PC-3 (cell line): ENCODE data around the gene BABAM1. TPM values are rescaled to one million over a fixed set of nuclear protein-coding genes. Genes with fewer than 3 reads are reported as not detected.

ENCODE experiments used
- ATAC-seq: fragments of 200-7000 bp; cut with Tn5 transposase; 2 replicates; pipeline ENCODE4 v1.9.1; 2020; ENCODE audit warnings: mild to moderate bottlenecking, moderate library complexity
- BruUV-seq: library from RNA; stranded (reverse); fragments of 400-500 nt; replicated peaks from 2 replicates; lab custom pipeline; 2021; lab: Mats Ljungman, UMichigan
- CTCF ChIA-PET: fragments of 300-600 bp; sonication (Branson Sonifier 250); formaldehyde crosslinking; loops from one replicate; lab custom pipeline; 2022; ENCODE audit warnings: antibody characterized with exemption; lab: Charles Lee
- POLR2A ChIA-PET: fragments of 300-600 bp; sonication (Branson Sonifier 250); formaldehyde crosslinking; loops from one replicate; lab custom pipeline; 2022; ENCODE audit warnings: antibody characterized with exemption; ENCODE audit not compliant: unreplicated experiment; lab: Charles Lee
- DNase-seq: peaks from one replicate; pipeline ENCODE4 v3.0.0-alpha.2; 2015
- H2AFZ ChIP-seq: fragments of 300-600 bp; sonication (generic); 2 replicates; pipeline ENCODE4 v1.6.0; 2016; ENCODE audit warnings: antibody characterized with exemption, low read length
- H3F3A ChIP-seq: fragments of 300-600 bp; sonication (generic); one replicate; pipeline ENCODE4 v1.6.0; 2017; ENCODE audit warnings: antibody characterized with exemption, low read length, control low read depth, mild to moderate bottlenecking; ENCODE audit not compliant: unreplicated experiment
- H3K27ac ChIP-seq: fragments of 300-600 bp; sonication (generic); 2 replicates; pipeline ENCODE4 v1.5.1; 2016; ENCODE audit warnings: mild to moderate bottlenecking, low read length
- H3K27me3 ChIP-seq: fragments of 300-600 bp; sonication (generic); 2 replicates; pipeline ENCODE4 v1.6.1; 2016; ENCODE audit warnings: low read length, mixed read lengths
- H3K36me3 ChIP-seq: fragments of 300-600 bp; sonication (generic); 2 replicates; pipeline ENCODE4 v1.6.1; 2016; ENCODE audit warnings: low read depth, mixed run types, low read length, mixed read lengths
- H3K4me1 ChIP-seq: fragments of 300-600 bp; sonication (generic); 2 replicates; pipeline ENCODE4 v1.5.1; 2016; ENCODE audit warnings: low read length; ENCODE audit not compliant: insufficient read depth
- H3K4me2 ChIP-seq: fragments of 300-600 bp; sonication (generic); 2 replicates; pipeline ENCODE4 v1.6.0; 2016; ENCODE audit warnings: low read length
- H3K4me3 ChIP-seq: fragments of 300-600 bp; sonication (generic); 2 replicates; pipeline ENCODE4 v1.5.1; 2016; ENCODE audit warnings: mild to moderate bottlenecking, low read length, mixed read lengths
- H3K79me2 ChIP-seq: fragments of 300-600 bp; sonication (generic); 2 replicates; pipeline ENCODE4 v1.6.1; 2017; ENCODE audit warnings: low read length, mixed read lengths
- H3K9ac ChIP-seq: fragments of 300-600 bp; sonication (generic); 2 replicates; pipeline ENCODE4 v1.6.0; 2016; ENCODE audit warnings: mild to moderate bottlenecking, low read length
- H3K9me2 ChIP-seq: fragments of 300-600 bp; sonication (generic); replicated peaks from 2 replicates; pipeline ENCODE4 v1.6.1; 2016; ENCODE audit warnings: mixed run types, low read length, mixed read lengths
- H3K9me3 ChIP-seq: fragments of 300-600 bp; sonication (generic); 2 replicates; pipeline ENCODE4 v1.6.1; 2016; ENCODE audit warnings: low read length, mixed read lengths
- H4K20me1 ChIP-seq: fragments of 300-600 bp; sonication (generic); 2 replicates; pipeline ENCODE4 v1.6.1; 2016; ENCODE audit warnings: low read length, mixed read lengths
- EZH2 ChIP-seq: fragments of 300-600 bp; sonication (generic); IDR thresholded peaks from one replicate; pipeline ENCODE4 v1.6.1; 2017; ENCODE audit warnings: antibody characterized with exemption, mild to moderate bottlenecking, low read length; ENCODE audit not compliant: unreplicated experiment
- EZH2phosphoT487 ChIP-seq: fragments of 300-600 bp; sonication (generic); IDR thresholded peaks from 2 replicates; pipeline ENCODE4 v1.6.1; 2018; ENCODE audit warnings: mild to moderate bottlenecking, antibody characterized with exemption, low read length, borderline replicate concordance
- intact Hi-C: fragments of 100-400 bp; cut with micrococcal nuclease; formaldehyde crosslinking; loops from 2 replicates; pipeline ENCODE4 v1.9.0; 2023
- total RNA-seq: library from RNA; depleted of rRNA; stranded (reverse); fragments of >200 nt; gene quantifications from 2 replicates; pipeline ENCODE4 v1.2.3, GENCODE V29; 2014; rRNA removed
- TF ChIP-seq, protein P1 (sequence below): fragments of 300-600 bp; sonication (generic); conservative IDR thresholded peaks from 2 replicates; pipeline ENCODE4 v1.5.1; 2017; ENCODE audit warnings: antibody characterized with exemption, low read depth, mild to moderate bottlenecking, low read length

Gene BABAM1
- total RNA-seq, 1 experiment from 2014 or later = 196 TPM

DNA sequence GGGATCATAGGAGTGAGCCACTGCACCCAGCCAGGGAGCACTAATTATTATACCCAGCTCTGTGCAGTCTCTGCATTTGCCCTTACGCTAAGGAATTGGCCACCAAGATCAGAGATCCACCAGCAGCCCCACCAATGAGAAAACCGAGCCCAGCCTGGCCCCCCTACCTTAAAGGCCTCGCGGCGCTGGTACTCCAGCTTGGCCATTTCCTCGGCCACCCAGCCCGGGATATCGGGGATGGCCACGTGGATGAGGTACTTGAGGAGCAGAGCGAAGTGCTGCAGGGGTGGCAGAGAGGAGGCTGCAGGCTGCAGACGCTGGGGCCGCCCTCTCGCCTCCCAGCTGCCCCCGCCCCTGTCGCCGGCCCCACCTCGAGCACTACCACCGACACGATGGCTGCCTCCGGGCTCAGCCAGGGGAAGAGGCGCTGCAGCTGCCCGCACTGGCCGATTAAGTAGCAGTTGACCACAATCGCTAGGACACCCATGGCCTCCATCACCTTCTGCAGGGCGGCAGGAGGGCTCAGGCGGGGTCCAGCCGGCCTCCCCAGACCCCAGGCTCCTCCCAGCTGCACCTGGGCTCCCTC, 59.9 kb downstream of the BABAM1 start:
- H3K36me3 ChIP-seq = no peaks in the 10 kb centered on the region
- ChIA-PET POLR2A (interaction anchor here (0.7 kb wide), 1 partner anchor 22 kb away, joined by 4 read pairs; the partner anchor contains the start of gene MRPL34), CTCF (no interaction called here)
- no peak for DNase-seq
- intact Hi-C loops = no loop called here
- H3K27ac ChIP-seq = no peak overlapping the region
- H2AFZ ChIP-seq = no peak overlapping the region
- no peak for ATAC-seq
- no TSS peak for BruUV-seq
- TF ChIP-seq, protein P1, sequence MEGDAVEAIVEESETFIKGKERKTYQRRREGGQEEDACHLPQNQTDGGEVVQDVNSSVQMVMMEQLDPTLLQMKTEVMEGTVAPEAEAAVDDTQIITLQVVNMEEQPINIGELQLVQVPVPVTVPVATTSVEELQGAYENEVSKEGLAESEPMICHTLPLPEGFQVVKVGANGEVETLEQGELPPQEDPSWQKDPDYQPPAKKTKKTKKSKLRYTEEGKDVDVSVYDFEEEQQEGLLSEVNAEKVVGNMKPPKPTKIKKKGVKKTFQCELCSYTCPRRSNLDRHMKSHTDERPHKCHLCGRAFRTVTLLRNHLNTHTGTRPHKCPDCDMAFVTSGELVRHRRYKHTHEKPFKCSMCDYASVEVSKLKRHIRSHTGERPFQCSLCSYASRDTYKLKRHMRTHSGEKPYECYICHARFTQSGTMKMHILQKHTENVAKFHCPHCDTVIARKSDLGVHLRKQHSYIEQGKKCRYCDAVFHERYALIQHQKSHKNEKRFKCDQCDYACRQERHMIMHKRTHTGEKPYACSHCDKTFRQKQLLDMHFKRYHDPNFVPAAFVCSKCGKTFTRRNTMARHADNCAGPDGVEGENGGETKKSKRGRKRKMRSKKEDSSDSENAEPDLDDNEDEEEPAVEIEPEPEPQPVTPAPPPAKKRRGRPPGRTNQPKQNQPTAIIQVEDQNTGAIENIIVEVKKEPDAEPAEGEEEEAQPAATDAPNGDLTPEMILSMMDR = no peak
- TF ChIP-seq EZH2phosphoT487 (no peak), EZH2 (no peak)
- H3K9me2 ChIP-seq = no peaks in the 10 kb centered on the region
- no peak overlapping the region for H3K9ac ChIP-seq
- no peaks in the 10 kb centered on the region for H3K79me2 ChIP-seq
- no peaks in the 10 kb centered on the region for H3K4me1 ChIP-seq
- no peaks in the 10 kb centered on the region for H3K9me3 ChIP-seq
- H3F3A ChIP-seq = no peaks in the 10 kb centered on the region
- no peak overlapping the region for H3K4me2 ChIP-seq
- no peaks in the 10 kb centered on the region for H4K20me1 ChIP-seq
- no peak overlapping the region for H3K4me3 ChIP-seq
- H3K27me3 ChIP-seq = no peaks in the 10 kb centered on the region

DNA sequence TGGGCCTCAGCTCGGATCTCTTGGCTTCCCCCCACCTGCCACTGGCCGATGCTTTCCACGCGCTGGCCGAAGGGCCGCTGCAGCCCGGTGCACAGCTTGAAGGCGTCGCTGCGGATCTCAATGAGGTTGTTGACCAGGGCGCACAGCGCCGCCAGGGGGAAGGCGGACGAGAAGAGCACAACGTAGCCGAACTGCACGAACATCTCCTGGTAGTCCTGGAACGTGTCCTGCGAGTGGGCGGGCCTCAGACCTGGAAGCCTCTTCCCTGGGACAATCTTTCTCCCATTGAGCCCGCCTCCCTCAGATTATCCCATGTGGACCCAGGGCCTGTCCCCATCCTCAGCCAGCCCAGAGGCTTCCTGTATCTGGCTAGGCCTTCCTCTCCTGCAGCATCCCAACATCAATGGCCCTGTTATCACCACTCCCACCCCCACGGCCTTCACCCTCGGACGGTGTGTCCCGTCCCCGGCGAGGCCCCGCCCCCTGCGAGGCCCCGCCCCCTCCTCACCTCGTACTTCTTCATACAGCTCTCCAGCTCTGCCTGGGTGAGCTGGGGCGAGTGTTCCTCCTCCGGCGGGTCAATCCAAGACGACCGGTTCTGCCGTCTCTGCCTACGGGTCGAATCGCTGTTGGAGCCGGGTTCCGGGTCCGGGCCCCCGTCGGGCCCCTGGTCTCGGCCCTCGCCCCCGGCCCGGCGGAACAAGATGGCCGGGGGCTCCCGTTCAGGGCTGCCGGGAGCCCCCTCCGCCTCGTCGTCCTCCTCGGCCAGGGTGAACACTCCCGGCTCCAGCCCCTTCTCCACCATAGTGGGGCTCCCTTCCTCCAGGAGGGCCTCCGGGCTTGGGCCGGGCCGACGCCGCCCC, 60.6 kb downstream of the BABAM1 start:
- BruUV-seq = no TSS peak
- DNase-seq (no peak), ATAC-seq (no peak)
- no peak overlapping the region for H3K27ac ChIP-seq
- TF ChIP-seq, protein P1 = no peak
- TF ChIP-seq EZH2 = no peak
- TF ChIP-seq EZH2phosphoT487 = no peak
- ChIA-PET CTCF (no interaction called here), POLR2A (interaction anchor here (0.7 kb wide), 1 partner anchor 22 kb away, joined by 4 read pairs; the partner anchor contains the start of gene MRPL34)
- no peaks in the 10 kb centered on the region for H4K20me1 ChIP-seq
- H3K4me3 ChIP-seq = no peak overlapping the region
- intact Hi-C loops = no loop called here
- H3F3A ChIP-seq = no peaks in the 10 kb centered on the region
- no peaks in the 10 kb centered on the region for H3K9me3 ChIP-seq
- no peaks in the 10 kb centered on the region for H3K79me2 ChIP-seq
- H3K27me3 ChIP-seq = no peaks in the 10 kb centered on the region
- H2AFZ ChIP-seq = no peak overlapping the region
- no peaks in the 10 kb centered on the region for H3K4me1 ChIP-seq
- peaks cover 2% of the 10 kb centered on the region for H3K36me3 ChIP-seq
- H3K9me2 ChIP-seq = no peaks in the 10 kb centered on the region
- no peak overlapping the region for H3K4me2 ChIP-seq
- no peak overlapping the region for H3K9ac ChIP-seq

Other genes starting within 250 kb of the BABAM1 start
- gene CPAMD8, start 240.6 kb upstream of the BABAM1 start, total RNA-seq = 2.3 and 3.9 TPM in 2 replicates
- 19.1 and 21.3 TPM in 2 replicates for gene HAUS8, start 192.0 kb upstream of the BABAM1 start, total RNA-seq
- gene MYO9B, start 191.7 kb upstream of the BABAM1 start, total RNA-seq = 68.3 and 76.1 TPM in 2 replicates
- gene USE1, start 52.1 kb upstream of the BABAM1 start, total RNA-seq = 32.5 and 41.5 TPM in 2 replicates
- 5.6 and 9.4 TPM in 2 replicates for gene OCEL1, start 41.2 kb upstream of the BABAM1 start, total RNA-seq
- gene NR2F6, start 21.5 kb upstream of the BABAM1 start, total RNA-seq = 134 and 159 TPM in 2 replicates
- gene USHBP1, start 2.7 kb upstream of the BABAM1 start, total RNA-seq = not detected in 2 replicates
- gene ANKLE1, start 14.5 kb downstream of the BABAM1 start, total RNA-seq = 2.2 and 3.1 TPM in 2 replicates
- 42.4 and 53.8 TPM in 2 replicates for gene ABHD8, start 36.0 kb downstream of the BABAM1 start, total RNA-seq
- gene MRPL34, start 38.4 kb downstream of the BABAM1 start, total RNA-seq = 191 and 206 TPM in 2 replicates
- gene DDA1, start 42.1 kb downstream of the BABAM1 start, total RNA-seq = 85.0 and 87.9 TPM in 2 replicates
- 12.1 and 15.4 TPM in 2 replicates for gene ANO8, start 67.4 kb downstream of the BABAM1 start, total RNA-seq
- 86.0 and 109 TPM in 2 replicates for gene GTPBP3, start 70.1 kb downstream of the BABAM1 start, total RNA-seq
- gene PLVAP, start 109.9 kb downstream of the BABAM1 start, total RNA-seq = not detected in 2 replicates
- gene CCDC194, start 126.8 kb downstream of the BABAM1 start, total RNA-seq = not detected in 2 replicates
- 0.84 and 1.3 TPM in 2 replicates for gene BST2, start 138.2 kb downstream of the BABAM1 start, total RNA-seq
- 82.5 and 103 TPM in 2 replicates for gene MVB12A, start 152.6 kb downstream of the BABAM1 start, total RNA-seq
- gene TMEM221, start 181.2 kb downstream of the BABAM1 start, total RNA-seq = 1.7 and 3.0 TPM in 2 replicates
- not detected in 2 replicates for gene NXNL1, start 193.5 kb downstream of the BABAM1 start, total RNA-seq
- gene SLC27A1, start 203.1 kb downstream of the BABAM1 start, total RNA-seq = 8.9 and 9.7 TPM in 2 replicates
- gene PGLS, start 244.2 kb downstream of the BABAM1 start, total RNA-seq = 130 and 146 TPM in 2 replicates